ENCODE data around the gene CNOT3. TPM values are rescaled to one million over a fixed set of nuclear protein-coding genes. Genes with fewer than 3 reads are reported as not detected.

The CNOT3 gene
- total RNA-seq, 1 experiment from 2014 or later = 7.7 TPM

DNA sequence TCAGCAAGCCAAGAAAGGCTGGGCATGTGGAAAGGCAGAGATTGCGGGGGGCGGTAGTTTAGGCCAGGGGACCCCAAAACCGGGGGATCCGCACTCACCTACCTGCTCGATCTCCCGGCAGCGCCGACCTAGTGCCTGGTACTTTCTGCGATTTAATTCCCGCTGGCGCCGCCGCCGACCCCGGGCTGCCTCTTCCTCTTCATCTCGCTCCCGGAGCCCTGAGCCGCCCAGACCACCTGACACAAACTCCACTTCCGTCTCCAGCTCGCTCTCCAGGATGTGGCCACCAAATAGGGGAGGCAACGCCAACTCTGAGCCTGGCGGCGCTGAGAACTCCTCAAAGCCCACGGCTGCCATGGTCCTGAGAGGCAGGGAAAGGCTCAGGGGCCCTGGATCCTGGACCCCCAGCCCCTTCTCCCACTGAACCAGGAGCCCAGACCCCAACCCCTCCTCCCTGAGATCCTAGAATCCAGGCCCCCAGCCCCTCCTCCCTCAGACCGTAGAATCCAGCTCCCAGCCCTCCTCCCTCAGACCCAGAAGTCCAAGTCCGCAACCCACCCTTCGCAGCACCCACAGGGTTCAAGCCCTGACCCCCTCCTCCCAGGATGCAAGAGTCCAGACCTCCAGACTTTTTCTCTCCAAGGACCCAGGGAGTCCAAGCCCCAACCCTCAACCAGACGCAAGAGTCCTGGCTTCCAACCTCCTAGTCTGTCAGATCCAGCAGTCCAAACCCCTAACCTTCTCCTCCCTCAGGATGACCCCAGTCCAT lies 23.0 kb upstream of the CNOT3 start:
- in situ Hi-C loops (cut with HindIII; ENCODE audit: low pct_unique_long_range_greater_than_20kb, low sequenced_read_pairs) = no loop called here
- DNase-seq (ENCODE audit: low read depth, low spot score) = peak; percentile 56

DNA sequence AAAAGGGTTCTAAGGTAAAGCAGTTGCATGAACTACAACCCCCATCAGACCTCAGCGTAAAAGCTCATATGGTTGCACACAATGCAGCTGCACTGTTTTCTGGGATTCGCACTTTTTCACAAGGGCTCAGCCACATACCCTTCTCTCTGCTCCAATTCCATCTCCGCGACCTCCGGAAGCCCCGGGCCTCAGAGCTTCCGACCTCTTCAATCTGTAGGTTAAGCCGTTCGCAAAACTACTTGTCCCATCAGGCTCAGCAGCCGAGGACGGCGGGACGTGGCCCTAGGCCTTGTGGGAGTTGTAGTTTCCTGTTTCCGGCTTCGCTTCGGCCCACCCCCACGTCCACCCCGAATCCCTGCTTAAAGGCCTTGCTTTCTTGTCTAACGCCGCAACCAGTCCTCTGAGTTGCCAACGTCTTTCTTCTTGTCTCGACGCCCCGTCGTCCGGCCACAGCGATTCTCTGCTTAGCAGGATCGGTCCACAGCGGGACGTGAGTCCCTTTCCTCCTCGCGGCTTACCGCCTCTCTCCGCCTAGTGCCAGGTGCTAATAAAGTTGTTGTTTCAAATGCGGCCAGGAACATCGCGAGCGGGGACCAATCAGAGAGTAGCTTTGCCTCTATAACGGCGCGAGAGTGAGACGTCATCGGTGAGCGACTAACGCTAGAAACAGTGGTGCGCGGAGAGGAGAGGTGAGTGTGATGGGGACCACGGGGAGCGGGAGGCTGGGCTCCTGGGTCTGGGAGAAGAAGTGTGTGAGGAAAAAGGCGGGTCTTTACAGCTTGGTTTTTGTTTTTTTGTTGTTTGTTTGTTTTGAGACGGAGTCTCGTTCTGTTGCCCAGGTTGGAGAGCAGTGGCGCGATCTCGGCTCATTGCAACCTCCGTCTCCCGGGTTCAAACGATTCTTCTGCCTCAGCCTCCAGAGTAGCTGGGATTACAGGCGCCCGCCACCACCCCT lies 22.2 kb upstream of the CNOT3 start, which contains the start of the genes PRPF31 and TFPT:
Gene PRPF31, plus strand, starts transcription at position 646 of the 955 bp plus-strand sequence. CDS start 2,525 bp downstream, outside the sequence.
Gene TFPT, minus strand, starts transcription at position 549 of the 955 bp plus-strand sequence. Its CDS starts 388 bp downstream, at position 161.
- in situ Hi-C loops (cut with HindIII; ENCODE audit: low pct_unique_long_range_greater_than_20kb, low sequenced_read_pairs) = no loop called here

DNA sequence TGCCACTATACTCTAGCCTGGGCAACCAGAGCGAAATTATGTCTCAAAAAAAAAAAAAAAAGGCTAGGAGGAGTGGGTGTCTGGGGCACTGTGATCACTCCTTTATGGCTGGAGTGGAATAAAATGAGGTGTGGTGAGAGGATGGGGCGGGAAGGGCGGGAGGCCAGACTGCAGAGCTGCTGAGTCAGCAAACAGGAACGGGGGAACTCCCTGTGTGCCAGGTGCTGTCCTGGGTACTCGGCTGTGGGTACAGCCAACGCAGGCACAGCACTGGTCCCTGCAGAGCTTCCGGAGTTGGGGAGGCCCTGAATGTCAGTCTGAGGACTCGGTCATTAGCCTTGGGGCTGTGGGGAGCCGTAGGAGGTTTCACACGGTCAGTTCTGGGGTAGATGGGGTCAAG lies 16.3 kb upstream of the CNOT3 start:
- no peak for DNase-seq (ENCODE audit: low read depth, low spot score)
- in situ Hi-C loops (cut with HindIII; ENCODE audit: low pct_unique_long_range_greater_than_20kb, low sequenced_read_pairs) = no loop called here

More for the DNA sequence above, 22.2 kb upstream of the CNOT3 start, which contains the start of the genes PRPF31 and TFPT:
- peak; percentile 98 for DNase-seq (ENCODE audit: low read depth, low spot score)

DNA sequence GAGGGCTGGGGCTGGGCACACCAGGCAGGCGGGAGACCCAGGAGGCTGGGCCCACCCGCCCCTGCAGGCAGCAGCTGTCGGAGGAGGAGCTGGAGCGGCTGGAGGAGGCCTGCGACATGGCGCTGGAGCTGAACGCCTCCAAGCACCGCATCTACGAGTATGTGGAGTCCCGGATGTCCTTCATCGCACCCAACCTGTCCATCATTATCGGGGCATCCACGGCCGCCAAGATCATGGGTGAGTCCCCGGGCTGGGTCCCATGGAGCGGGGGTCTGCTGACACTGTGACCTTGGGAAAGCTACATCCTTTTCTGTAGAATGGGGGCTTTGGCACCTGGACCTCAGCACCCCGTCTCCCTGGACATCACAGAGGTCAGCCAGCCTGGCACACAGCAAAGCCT lies 13.9 kb upstream of the CNOT3 start:
- in situ Hi-C loops (cut with HindIII; ENCODE audit: low pct_unique_long_range_greater_than_20kb, low sequenced_read_pairs) = no loop called here
- no peak for DNase-seq (ENCODE audit: low read depth, low spot score)

DNA sequence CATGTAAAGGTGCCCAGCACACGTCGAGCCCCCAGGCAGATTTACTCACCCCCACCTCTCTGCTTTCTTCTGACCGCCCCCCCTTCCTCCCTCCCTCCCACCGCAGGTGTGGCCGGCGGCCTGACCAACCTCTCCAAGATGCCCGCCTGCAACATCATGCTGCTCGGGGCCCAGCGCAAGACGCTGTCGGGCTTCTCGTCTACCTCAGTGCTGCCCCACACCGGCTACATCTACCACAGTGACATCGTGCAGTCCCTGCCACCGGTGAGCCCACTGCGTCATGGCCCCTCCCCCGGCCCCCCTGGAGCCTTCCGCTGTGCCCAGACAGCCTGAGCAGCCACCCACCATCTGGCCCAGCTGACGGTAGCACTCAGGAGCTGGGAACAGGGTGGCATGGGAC lies 13.2 kb upstream of the CNOT3 start:
- DNase-seq (ENCODE audit: low read depth, low spot score) = no peak
- in situ Hi-C loops (cut with HindIII; ENCODE audit: low pct_unique_long_range_greater_than_20kb, low sequenced_read_pairs) = no loop called here

DNA sequence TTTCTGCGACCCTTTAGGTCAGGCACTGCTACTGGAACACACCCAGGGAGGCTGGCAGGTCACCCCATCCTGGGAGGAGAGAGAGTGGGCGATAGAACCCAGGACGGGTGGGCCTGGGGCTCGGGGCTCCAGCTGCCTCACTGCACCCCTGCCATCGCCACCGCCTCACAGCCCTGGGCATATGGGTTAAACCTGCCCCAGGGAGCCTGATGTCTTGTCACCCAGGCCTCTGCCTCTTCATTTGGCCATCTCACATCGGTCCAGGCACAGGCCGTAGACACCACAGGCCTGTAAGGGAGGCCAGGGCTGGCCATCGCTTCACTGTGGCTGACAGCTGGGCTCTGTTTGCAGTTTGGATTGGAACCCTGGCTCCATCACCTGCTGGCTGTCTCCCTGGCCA lies 11.8 kb upstream of the CNOT3 start:
- in situ Hi-C loops (cut with HindIII; ENCODE audit: low pct_unique_long_range_greater_than_20kb, low sequenced_read_pairs) = no loop called here
- DNase-seq (ENCODE audit: low read depth, low spot score) = no peak

DNA sequence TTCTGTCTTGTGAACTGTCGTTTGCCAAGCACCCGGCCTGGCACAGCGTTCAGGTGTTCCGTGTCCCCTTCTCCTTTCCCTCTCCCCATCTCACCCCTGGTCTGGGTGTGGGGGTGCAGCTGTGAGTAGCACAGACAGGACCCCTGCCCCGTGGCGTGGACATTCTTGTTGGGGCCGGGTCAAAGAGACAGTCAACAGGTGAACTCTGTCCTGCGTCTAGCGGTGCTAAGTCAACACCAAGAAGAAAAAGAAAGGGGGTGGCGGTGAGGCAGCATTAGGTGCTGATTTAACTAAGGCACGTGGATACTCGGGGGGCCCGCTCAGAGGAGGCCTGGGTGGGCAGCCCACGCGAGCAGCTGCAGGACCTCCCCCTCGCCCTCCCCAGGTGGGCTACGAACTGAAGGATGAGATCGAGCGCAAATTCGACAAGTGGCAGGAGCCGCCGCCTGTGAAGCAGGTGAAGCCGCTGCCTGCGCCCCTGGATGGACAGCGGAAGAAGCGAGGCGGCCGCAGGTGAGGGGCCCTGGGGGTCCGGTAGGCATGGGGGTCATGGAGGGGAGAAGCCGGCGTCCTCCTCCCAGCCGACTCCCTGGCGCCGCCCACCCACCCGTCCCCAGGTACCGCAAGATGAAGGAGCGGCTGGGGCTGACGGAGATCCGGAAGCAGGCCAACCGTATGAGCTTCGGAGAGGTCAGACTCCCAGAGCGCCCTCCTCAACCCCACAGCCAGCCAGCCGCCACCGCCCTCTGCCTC lies 9.7 kb upstream of the CNOT3 start:
- no peak for DNase-seq (ENCODE audit: low read depth, low spot score)
- in situ Hi-C loops (cut with HindIII; ENCODE audit: low pct_unique_long_range_greater_than_20kb, low sequenced_read_pairs) = no loop called here

DNA sequence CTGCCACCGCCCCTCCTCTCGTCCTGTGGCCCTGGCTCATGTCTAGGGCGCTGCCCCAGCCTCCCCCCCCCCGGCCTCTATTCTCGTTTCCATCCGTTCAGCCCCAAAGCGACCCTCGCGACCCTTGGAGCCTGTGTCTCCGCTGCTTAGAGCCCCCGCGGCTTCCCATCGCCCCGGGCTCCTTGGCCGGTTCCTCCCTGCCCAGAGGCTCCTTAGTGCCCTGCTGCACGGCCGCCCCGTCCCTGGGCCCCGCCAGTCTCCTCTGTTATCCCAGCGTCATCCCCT lies 9.2 kb upstream of the CNOT3 start:
- in situ Hi-C loops (cut with HindIII; ENCODE audit: low pct_unique_long_range_greater_than_20kb, low sequenced_read_pairs) = no loop called here
- DNase-seq (ENCODE audit: low read depth, low spot score) = no peak

DNA sequence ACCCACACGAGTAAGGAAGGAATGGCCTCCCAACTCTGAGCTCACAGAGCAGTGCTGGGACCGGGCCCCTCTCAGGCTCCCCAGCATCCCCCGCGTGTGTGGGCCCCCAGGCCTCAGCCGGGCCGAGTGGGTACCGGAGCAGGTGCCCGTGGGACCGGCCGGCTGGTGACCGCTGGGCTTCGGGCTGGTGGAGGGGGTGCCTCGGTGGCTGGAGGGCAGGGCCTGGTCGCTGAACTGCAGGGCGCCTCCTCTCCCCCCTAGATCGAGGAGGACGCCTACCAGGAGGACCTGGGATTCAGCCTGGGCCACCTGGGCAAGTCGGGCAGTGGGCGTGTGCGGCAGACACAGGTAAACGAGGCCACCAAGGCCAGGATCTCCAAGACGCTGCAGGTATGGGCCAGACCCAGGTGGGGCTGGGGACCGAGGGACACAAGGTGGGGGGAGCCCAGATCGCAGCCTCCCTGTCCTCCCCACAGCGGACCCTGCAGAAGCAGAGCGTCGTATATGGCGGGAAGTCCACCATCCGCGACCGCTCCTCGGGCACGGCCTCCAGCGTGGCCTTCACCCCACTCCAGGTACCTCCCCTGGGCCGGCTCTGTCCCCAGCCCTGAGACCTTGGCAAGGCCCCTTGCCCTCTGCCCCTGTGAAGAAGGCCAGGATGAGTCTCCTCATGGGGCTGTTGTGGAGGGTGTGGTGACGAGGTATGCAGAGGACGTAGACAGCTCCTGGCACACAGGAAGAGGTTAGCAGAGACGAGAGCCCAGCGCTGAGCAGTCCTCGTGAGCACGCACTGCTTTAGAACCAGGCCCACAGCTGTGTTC lies 8.6 kb upstream of the CNOT3 start:
- DNase-seq (ENCODE audit: low read depth, low spot score) = no peak
- in situ Hi-C loops (cut with HindIII; ENCODE audit: low pct_unique_long_range_greater_than_20kb, low sequenced_read_pairs) = no loop called here

DNA sequence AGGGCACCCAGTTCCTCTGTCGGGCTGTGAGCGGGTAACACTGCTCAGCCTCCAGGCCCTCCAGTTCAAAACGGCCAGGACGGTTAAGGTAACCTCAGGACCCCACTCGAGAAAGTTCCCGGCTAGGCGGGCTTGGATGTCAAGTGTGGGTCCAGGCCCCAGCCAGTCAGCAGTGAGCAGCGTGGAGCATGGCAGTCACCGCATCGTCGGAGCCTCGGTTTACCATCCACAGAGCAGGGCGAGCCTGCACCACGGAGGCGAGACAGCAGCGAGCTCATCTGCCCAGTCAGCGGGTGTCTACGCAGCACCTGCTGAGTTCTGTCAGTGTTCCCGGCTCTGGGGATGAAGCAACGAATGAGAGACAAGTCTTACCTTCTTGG lies 8.0 kb upstream of the CNOT3 start:
- no peak for DNase-seq (ENCODE audit: low read depth, low spot score)
- in situ Hi-C loops (cut with HindIII; ENCODE audit: low pct_unique_long_range_greater_than_20kb, low sequenced_read_pairs) = no loop called here

DNA sequence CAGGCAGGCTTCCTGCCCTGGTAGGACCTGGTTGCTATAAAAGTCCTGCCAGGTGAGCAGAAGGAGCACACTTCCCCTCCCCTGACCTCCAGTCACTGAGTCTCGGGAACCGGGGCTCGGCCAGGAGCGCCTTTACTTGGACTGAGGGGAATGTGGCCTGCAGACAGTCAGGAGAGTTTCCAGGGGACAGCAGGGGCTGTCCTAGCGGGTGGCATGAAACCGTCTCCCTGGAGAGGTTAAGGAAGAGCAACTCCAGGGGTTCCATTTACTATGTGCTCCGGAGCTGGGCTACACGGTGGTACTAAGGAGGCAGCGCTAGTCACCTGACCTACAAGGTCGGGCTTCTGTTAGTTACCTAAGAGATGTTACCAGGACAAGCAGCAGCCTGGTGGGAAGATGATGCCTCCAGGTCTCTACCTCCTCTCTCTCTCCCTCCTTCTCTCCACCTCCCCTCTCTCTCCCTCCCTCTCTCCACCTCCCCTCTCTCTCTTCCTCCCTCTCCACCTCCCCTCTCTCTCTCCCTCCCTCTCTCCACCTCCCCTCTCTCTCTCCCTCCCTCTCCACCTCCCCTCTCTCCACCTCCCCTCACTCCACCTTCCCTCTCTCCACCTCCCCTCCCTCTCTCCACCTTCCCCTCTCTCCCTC lies 4.1 kb upstream of the CNOT3 start:
- in situ Hi-C loops (cut with HindIII; ENCODE audit: low pct_unique_long_range_greater_than_20kb, low sequenced_read_pairs) = no loop called here
- peak; percentile 23 for DNase-seq (ENCODE audit: low read depth, low spot score)

DNA sequence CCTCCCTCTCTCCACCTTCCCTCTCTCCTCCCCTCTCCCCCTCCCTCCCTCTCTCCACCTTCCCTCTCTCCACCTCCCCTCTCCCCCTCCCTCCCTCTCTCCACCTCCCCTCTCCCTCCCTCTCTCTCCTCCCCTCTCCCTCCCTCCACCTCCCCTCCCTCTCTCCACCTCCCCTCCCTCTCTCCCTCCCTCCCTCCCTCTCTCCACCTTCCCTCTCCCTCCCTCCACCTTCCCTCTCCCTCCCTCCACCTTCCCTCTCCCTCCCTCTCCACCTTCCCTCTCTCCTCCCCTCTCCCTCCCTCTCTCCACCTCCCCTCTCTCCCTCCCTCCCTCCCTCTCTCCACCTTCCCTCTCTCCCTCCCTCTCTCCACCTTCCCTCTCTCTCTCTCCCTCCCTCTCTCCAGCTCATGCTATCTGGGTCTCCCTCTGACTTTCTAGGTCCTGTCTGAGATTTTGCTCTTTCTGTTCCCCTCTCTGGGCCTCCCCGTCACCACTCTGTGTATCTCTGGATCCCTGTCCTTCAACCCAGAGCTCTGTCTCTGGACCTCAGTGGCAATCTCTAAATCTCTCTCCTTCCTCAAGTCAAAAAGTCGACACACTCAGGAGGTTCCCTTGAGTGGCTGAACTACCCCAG lies 3.5 kb upstream of the CNOT3 start:
- in situ Hi-C loops (cut with HindIII; ENCODE audit: low pct_unique_long_range_greater_than_20kb, low sequenced_read_pairs) = no loop called here
- DNase-seq (ENCODE audit: low read depth, low spot score) = no peak

DNA sequence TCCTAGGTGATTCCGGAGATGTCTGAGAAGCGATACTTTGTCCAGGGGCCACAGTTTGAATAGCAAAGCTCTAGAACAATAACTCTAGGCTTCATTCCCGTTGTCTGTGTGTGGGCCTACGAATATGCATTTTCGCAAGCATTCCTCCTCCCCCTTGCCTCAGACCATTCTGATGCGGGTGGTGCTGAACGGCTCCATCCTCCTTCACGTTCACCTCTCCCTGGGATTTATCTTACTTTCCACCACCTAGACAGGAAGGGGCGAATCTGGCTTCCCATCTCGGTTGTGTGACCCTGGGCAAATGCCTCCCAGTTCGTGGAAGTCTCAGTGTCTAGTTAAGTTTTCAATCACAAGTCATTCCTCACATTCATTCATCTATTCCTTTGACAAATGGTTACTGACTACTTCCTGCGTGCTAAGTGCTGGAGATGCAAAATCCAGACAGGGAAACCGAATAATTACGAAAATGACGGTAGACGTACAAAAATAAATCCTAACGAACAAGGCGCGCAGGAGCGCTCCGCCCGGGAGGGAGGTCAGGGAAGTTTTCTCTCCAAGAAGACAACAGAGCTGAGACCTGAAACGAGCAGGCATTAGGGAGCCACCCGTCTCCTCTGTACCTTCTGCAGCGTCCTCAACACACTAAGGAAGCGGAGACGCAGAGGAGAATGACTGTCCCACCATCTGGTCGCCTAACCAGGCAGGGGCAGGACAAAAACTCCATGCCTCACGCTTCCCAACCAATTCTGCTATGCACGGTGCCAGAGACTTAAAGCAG lies 1.3 kb upstream of the CNOT3 start:
- no peak for DNase-seq (ENCODE audit: low read depth, low spot score)
- in situ Hi-C loops (cut with HindIII; ENCODE audit: low pct_unique_long_range_greater_than_20kb, low sequenced_read_pairs) = no loop called here

DNA sequence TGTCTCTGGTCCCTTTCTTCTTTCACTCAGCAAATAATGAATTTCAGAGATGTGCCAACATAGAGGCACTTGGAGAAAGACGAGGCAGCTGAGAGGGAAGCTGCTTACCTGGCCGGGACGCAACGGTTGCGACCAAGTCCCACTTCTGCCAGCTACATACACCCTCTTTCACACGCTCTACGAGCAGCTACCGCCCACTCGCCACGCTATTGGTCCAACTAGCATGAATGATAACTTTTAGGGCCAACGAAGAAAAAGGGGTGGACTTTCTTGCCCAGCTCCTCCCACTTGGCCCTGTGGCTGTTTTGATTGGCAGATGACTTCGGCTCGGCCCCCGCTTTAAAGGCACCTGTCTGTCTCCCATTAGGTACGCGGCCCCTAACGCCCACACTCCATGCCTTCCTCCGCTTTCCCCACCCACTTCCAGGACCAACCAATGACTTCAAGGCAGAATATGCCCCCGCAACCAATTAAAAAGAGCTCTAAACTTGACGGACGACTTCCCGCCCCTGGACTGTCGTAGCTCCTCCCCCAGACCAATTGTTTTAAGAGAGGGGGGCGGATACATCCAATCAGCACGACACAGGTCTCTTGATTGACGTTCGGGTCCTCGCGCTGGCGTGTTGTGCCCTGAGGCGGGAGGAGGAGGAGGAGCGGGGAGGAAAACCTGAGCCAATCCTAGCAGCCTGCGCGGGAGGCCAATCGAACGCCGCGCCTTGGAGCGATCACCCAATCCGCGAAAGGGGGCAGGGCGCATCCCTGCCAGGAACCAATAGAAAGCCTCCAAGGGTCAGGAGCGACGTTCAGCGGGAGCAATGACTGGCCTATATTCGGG lies 481 bp upstream of the CNOT3 start:
- DNase-seq (ENCODE audit: low read depth, low spot score) = peak; percentile 100
- in situ Hi-C loops (cut with HindIII; ENCODE audit: low pct_unique_long_range_greater_than_20kb, low sequenced_read_pairs) = no loop called here

All from SK-MEL-5 (cell line).